ENCODE measurements around the gene SPTBN2.
"Not testable (repeated sequence)": the region's sequence is repeated elsewhere in the genome, so short reads cannot be mapped to it uniquely, and the experiment has no call there.

SPTBN2 gene

DNA sequence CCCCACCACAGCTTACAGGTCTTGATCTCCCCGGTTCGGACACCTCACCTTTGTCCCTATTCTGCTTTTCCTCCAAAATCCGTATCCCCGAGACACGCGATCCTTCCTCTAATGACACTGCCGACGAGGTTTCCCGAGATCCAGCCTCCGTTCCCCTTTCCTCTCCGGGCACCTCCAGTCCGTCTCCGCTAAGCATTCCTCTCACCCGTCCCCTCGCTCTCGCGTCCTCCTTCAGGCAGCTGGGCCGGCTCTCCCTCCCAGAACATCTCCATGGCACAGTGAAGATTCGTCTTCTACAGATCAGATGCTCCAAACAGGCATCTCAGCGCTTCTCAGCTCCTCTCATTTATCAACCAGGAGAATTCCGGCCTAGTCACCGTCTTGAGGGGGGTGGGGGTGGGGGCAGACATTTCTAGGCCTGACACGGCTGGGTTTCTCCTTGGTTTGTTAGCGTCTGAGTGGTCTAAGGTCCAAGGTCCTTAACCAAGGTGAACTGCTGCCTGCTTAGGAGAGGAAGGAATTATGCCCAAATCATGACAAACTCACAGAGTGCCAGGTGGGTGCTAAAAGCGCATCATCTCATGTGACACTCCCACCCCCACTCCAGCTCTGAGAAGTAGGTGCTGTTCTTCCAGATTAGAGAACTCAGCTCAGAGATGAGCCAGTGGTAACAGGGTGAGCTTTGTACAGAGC is at the start of gene SPTBN2:
Gene SPTBN2, minus strand, starts transcription at position 524 of the 693 bp plus-strand sequence. CDS start 7,976 bp downstream, outside the sequence.
- DNase-seq = no peak

DNA sequence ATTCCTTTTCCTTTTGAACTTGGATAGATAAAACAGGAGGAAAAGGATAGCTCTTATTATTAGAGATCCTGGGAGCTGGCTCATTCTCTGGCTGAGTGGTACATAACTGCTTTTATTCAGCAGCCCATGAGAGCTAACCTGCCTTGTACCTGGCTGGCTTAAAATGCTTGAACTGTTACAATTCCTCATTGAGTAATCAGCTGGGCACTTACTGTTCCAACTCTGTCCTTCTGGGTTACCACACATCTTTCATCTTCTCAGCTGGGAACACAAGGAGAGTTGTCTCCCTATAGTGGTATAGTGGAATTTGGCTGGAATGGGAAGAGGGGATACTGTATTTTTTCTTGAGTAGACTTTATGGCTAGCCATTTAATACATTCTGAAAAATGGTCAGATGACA is 39.8 kb upstream of the SPTBN2 start:
- no peak for DNase-seq

DNA sequence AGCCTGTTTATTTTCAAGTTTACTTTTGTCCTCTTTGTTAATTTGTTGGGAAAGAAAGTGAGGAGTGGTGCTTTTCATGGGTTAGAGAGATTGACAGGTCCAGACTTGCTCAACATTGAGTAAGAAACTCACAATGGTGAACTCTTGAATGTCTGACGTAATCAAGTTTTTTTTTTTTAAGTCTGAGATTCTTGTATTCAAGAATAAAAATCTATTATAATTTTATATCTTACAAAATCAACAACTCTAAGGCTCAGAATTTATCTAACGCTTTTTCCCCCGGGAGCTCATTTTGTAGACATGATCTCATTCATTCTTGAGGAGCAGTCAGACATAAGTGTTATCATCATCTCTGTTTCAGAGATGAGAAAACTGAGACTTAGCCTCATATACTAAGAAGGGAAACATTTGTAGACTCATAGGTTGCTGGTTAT is 39.1 kb upstream of the SPTBN2 start:
- no peak for DNase-seq

DNA sequence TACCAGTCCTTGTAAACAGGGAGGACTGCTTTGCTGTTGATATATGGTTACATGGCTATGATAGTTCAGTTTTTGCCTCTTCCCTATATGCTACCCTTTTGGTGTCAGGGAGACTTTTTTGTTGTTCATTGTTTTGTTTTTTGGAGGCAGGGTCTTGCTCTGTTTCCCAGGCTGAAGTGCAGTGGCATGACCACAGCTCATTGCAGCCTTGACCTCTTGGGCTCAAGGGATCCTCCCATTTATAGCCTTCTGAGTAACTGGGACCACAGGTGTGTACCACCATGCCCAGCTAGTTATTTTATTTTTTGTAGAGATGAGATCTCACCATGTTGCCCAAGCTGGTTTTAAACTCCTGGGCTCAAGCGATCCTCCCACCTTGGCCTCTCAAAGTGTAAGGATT is 38.6 kb upstream of the SPTBN2 start:
- no peak for DNase-seq

DNA sequence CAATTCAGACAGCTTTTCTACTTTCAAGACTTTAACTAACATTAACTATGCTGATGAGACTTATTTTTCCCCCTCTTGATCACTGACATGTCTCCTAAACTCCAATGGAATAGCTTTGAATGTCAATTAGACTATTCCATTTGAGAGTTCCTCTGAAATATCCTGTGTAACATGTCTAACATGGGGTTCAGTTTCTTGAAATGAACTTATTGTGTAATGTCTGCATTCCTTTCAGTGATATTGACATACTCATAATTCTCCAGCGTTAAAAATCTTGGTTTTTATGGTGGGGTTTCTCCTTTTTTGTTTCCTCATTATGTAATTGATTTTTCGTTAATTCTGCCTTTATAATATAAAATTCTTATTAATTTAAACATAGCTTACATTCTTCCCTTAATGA is 37.7 kb upstream of the SPTBN2 start:
- no peak for DNase-seq

DNA sequence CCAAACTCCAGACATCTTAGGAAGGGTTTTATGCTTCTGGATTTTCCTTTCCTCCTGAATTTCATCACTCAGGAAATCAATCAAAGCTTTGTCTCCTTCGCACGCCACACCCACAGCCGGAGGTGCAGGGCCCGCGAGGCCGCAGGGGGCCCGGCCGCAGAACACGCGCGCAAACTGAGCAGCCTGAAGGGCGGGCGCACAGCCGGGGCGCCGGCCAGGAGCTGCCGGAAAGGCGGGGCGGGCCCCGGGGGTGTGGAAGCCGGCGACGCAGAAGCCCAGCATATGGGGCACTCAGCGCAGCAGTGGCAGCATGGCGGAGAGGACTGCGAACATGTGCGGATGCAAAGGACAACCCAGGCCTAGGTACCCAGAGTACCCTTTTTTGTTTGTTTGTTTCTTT is 33.1 kb upstream of the SPTBN2 start:
- DNase-seq = no peak

DNA sequence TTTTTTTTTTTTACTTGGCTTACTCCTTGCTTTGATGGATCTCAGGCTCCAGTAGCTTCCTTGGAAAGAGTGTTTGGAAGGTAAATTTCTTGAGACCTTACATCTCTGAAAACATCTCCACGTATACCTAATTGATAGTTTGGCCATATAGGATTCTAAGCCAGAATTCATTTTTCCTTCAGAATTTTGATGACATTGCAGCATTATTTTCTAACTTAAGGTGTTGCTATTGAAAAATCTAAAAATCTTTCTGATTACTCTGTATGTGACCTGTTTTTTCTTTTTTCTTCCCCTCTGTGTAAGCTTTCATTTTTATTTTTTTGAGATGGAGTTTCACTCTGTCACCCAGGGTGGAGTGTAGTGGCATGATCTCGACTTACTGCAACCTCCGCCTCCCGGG is 23.1 kb upstream of the SPTBN2 start:
- DNase-seq = no peak

DNA sequence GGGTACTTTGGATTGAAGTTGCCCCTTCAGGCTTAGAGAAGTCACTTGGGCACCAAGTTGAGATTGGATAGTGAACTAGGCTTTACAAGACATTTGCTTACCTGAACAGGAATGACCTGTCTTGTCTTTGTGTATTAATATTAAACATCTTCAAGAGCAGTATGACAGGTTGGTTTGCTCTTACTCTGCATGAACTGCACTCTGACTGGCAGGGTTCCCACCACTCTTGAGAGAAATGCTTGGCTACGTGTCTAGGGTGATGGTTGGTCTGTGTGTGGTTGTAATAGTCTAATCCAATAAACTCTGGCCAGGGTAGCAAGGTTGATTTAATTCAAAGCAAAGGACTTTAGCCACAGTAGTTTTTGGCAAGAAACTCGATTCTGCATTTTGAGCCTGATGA is 20.1 kb upstream of the SPTBN2 start:
- DNase-seq = peak; percentile 94

DNA sequence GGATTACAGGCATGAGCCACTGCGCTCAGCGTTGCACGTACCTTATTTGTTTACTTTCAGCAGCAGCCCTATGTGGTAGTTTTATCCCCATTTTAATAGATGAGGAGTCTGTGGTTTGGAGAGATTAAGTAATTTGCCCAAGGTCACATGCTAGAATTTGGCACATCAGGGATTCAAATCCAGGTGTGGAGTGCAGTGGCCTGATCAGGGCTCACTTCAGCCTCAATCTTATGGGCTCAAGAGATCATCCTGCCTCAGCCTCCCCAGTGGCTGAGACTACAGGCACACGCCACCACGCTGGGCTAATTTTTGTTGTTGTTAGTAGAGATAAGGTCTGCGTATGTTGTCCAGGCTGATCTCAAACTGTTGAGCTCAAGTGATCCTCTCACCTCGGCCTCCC is 18.5 kb upstream of the SPTBN2 start:
- DNase-seq = no peak

DNA sequence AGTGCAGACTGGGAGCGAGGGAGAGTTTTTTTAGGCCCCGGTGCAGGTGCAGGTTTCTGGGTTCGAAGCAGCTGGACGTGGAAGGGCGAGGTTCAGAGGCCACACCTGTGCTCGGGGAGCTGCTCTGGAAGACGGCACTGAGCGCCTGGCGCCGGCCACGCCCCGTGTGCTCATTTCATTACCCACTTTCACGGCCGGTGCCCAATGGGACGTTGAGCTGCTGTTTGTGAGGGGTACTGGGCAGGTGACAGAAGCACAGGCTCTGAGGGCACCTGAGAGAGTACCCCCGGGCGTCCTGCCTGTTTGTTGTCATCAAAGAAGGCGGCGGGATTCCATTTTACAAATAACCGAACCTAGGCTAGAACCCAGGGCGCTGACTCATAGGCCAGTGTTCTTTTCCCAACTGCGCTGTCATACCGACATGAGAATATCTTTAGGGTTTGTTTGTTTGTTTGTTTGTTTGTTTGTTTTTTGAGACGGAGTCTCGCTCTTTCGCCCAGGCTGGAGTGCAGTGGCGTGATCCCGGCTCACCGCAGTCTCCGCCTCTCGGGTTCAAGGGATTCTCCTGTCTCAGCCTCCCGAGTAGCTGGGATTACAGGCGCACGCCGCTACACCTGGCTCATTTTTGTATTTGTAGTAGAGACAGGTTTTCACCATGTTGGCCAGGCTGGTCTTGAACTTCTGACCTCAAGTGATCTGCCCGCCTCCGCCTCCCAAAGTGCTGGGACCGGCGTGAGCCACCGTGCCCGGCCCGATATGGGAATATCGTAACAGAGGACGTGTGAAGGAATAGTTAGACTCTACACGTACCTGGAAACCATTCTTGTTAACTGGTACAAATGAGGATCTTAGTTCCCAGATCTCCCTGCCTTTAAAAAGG is 16.6 kb upstream of the SPTBN2 start:
- no peak for DNase-seq

DNA sequence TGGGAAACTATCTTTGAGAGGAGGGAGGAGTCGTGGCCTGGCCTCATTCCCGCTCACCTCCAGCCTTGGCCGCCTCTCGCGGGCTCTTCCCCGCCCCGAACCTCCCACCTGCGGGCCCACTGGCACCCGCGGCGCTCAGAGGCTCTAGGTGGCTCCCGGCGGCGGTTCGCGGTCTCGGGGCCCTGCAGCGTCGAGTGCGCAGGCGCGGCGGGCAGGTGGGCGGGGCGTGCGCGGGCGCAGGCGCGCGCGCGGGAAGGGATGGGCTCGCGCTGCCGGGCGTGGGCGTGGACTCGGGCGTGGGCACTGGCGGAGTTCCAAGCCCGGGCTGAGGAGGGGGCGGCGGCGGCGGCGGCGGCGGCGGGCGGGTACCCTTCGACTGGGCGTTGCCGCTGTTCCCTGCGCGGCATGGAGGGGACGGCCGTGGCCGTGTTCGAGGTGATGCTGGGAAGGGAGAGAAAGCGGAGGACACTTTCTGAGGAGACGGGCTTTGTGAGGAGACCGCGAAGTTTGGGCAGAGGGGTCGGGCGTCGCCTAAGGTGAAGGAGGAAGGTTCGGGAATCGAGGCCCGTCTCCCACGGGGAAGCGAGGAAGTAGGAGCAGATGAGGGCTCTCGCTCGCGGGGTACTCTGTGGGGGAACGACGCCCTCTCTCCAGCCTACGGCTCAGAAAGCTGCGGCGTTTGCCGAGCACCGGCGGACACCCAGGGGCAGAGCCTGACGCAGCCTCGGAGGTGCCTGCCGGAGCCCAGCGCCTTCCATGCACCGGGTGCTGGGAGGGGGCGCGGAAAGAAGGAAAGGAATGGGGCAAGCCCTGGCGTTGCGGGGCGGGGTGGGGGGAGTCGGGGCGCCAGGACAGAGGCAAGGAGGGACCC is 15.7 kb upstream of the SPTBN2 start:
- peak; percentile 74 for DNase-seq

DNA sequence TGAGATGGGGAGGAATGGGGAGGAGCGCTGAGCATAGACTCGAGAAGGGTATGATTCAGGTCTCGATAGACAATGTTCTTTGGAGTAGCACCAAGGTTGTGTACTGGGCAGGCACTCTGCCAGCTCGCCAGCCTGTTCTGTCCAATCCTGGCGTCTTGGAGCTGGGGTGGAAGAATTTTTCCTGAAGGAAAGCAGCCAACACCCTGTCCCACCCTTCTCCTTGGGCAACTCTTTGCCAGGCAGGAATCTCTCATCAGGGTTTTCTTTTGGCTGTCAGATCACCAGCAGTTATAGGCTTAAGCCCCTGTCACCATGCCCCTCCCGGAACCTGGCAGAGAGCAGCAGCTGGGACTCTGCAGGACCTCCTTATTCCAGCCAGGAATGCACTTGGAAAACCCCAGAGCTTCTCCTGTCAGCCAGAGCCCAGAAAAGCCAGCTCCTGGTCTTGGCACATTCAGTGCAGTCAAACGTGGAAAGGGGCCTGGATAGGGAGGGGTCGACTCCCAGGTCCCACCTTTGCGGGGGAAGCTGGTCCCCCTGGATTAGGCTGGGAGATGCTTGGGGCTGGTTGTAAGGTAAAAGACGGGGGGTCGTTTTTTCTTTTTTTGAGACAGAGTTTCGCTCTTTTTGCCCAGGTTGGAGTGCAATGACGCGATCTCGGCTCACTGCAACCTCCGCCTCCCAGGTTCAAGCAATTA is 14.4 kb upstream of the SPTBN2 start:
- DNase-seq = no peak

DNA sequence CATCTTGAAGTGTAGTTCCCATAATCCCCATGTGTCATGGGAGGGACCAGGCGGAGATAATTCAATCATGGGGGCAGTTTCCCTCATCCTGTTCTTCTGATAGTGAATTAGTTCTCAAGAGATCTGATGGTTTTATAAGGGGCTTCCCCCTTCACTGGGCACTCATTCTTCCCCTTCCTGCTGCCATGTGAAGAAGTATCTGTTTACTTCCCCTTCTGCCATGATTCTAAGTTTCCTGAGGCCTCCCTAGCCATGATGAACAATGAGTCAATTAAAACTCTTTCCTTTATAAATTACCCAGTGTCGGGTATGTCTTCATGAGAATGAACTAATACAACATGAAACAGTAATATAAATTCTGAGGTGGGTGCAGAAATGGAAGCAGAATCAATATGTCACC is 12.1 kb upstream of the SPTBN2 start:
- DNase-seq = no peak

DNA sequence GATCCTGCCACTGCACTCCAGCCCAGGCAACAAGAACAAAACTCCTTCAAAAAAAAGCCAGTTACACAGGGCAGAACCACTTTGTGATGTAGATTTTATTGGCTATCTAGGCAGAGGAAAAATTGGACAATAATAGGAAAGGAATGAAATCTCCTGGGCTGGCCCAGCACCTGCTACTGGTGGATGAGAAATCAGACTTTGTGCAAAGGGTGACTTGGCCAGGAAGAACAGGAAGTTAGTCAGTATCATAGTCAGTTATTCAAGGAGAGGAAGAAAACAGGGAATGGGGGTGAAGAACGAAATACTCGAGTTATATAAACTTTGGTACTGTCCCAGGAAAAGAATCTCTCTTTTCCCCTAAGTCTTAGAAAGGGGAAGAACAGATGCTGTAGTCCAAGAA is 11.0 kb upstream of the SPTBN2 start:
- no peak for DNase-seq

DNA sequence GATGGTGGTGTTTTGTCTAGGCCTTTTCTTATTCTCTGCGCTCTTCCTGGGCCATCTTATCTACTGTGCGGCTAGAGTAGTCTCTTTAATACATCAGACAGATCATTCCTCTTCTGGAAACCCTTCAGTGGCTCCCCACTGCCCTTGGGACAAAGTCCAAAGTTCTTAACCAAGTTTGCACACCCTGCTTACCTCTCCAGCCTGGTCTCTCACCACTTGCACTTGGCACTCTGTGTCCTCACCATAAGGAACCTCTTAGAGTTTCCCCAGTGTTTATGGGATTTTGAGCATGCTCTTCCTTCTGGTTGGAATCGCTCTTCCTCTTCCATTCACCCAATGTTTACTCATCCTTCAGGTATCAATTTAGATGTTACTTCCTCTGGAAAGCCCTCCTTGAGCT is 5.2 kb upstream of the SPTBN2 start:
- DNase-seq = no peak

DNA sequence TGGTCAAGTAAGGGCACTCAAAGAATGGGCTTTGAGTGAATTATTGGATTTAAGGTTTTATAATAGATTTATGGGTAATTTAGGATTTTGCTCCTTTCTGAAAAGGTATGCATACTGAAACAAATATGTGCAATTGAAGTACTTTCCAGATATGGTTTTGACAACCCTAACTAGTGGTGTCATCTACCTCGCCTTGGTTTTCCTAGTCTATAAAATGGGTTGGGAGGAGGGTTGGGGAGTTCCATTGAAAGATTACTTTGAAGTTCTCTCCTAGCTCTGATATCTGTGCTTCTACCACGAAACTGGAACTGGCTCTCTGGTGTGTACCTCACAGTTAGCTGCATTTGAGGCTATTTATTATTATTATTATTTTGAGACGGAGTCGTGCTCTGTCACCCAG is 431 bp upstream of the SPTBN2 start:
- DNase-seq = no peak

DNA sequence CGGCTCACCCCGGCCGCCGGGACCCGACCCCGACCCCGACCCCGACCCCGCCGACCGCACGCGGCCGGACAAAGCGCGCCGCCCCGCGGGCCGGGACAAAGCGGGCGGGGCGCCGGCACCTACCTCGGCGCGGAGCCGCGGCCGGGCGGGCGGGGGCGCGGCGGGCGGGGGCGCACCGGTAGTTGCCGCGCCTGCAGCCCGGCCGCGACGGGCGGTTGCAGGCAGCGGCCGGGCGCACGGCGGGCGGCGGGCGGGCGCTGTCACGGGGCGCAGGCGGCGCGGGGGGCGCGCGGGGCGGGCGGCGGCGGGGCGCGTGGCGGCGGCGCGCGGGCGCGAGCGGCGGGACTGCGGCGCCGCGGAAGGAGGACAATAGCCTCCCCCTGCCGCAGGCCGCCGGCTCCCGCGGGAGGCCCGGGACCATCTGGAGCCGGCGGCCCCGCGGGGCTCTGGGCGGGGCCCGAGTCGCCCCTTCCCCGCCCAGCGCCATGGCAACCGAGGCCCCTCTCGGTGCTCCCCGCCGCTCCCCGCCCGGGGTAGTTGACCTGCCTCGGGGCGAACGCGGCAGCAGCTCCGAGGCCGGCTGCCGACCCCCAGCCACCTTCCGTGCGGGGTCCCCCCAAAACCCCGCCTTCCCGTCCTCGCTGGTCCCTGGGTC is 851 bp downstream of the SPTBN2 start:
- DNase-seq = no peak

DNA sequence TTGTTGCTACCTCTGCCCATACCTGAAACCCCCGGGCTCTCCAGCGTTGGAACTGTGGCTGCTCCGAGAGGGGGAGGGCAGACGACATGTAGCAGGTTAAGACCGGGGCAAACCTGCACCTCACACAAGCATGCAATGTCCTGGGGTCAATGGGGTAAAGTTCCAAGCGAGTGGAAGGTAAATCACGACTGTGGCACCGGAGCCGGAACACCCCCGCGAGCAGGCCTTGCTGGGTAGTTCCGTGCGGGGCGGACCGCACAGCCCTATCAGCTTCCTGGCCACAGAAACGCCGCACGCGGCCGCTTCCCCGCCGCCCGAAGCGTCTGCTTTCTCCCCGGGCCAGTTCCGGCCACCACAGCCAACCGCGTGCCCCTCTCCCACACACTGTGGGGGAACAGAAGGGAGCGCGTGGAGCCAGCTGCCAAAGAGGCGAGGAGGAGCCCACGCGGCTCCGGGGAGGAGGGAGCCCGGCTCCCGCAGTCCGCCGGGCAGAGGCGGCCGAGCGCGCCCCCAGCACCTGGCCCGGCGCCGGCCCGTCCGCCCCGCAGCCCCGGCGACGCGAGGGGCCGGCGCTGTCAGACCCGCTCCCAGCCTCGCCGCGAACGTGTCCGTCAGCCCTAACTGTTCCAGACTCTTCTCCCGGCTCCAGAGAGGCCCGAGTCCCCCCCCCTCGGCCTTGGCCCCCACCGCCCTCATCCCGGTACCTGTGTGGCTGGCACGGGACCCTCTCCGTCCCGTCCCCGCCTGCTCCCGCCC is 1.6 kb downstream of the SPTBN2 start:
- no peak for DNase-seq

DNA sequence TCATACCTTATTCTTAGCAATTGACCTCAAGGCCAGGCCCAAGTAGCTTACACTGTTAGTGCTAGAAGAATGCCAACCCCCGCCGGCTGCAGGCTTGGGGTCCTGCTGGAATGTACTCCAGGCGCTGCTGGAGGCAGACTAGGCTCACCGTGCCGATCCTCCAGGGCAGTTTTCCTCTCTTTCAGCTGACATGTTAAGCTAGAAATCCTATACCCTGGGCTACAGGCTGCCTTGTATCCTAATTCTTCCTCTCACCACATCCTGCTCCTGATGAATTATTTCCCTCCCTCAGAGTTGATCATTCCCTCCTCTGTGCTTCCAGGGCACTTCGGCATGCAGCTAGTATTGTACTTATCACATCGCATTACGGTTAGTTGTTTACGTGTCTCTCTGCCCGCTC is 3.4 kb downstream of the SPTBN2 start:
- DNase-seq = no peak

DNA sequence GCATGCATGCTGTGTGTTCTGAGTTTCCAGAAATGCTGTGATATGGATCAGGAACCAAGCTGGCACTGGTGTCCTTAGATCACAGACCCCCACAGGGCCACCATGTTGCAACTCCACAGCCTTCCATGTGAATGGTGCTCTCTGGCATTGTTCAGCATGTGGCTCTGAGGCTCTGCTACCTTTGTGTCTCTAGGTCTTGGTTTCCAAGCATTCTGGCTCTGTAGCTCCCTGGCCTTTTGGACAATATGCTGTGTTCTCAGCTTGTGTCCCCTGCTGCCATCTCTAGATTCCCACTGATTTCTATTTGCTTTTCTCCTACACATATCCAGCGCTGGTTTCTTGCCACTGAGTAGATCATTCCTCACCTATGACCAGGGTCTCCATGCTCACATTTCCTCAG is 3.9 kb downstream of the SPTBN2 start:
- DNase-seq = no peak

DNA sequence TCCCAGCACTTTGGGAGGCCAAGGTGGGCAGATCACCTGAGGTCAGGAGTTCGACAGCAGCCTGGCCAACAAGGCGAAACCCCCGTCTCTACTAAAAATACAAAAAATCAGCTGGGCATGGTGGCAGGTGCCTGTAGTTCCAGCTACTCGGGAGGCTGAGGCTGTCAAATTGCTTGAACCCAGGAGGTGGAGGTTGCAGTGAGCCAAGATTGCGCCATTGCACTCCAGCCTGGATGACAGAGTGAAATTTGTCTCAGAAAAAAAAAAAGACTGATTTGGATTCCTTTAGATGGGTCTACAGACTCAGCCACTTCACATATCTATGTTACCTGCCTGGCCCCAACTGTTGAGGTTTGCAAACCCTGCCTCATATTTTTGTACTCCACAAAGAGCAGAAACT is 4.8 kb downstream of the SPTBN2 start:
- not testable (repeated sequence) for DNase-seq

Measured in NCI-H2029 treated with DMSO at 0.1 percent for 48 hours (cell line).